Stimulated activated CD4-positive, alpha-beta T cell treated with anti-CD3 and anti-CD28 coated beads, TNF-alpha, amount 100 ng/mL, for 48 hours (primary cell): Measurements from ENCODE around the gene TPCN2.

Experiments
- DNase-seq, 3 donors: peaks; one replicate each; pipeline ENCODE4 v3.0.0-alpha.2; 2020; ENCODE audit warnings: low read depth in 3 of 3

Gene TPCN2

GRCh38 chr11:69057236-69057635, 8.5 kb downstream of the TPCN2 start:
- DNase-seq = no peak

GRCh38 chr11:69057801-69058200, 9.1 kb downstream of the TPCN2 start:
- no peak for DNase-seq

GRCh38 chr11:69058511-69059270, 10.0 kb downstream of the TPCN2 start:
- no peak for DNase-seq

- no peak for DNase-seq
Observed at GRCh38 chr11:69059429-69059828, 10.7 kb downstream of the TPCN2 start.

- no peak for DNase-seq
Observed at GRCh38 chr11:69059985-69060384, 11.3 kb downstream of the TPCN2 start.

- DNase-seq = no peak
Observed at GRCh38 chr11:69060806-69061712, 12.3 kb downstream of the TPCN2 start.

GRCh38 chr11:69061713-69062053, 13.0 kb downstream of the TPCN2 start:
- no peak for DNase-seq

GRCh38 chr11:69062169-69062855, 13.6 kb downstream of the TPCN2 start:
- no peak for DNase-seq

GRCh38 chr11:69062873-69063651, 14.3 kb downstream of the TPCN2 start:
- no peak for DNase-seq

- no peak for DNase-seq
Observed at GRCh38 chr11:69063652-69064260, 15.0 kb downstream of the TPCN2 start.

GRCh38 chr11:69064394-69064957, 15.7 kb downstream of the TPCN2 start:
- no peak for DNase-seq

- DNase-seq = no peak
Observed at GRCh38 chr11:69065147-69065710, 16.5 kb downstream of the TPCN2 start.

- no peak for DNase-seq
Observed at GRCh38 chr11:69066122-69067112, 17.7 kb downstream of the TPCN2 start.

- no peak for DNase-seq
Observed at GRCh38 chr11:69067200-69067599, 18.5 kb downstream of the TPCN2 start.

GRCh38 chr11:69071086-69071800, 22.5 kb downstream of the TPCN2 start:
- DNase-seq = no peak

GRCh38 chr11:69071956-69072355, 23.2 kb downstream of the TPCN2 start:
- DNase-seq = no peak

- no peak for DNase-seq
Observed at GRCh38 chr11:69073469-69073868, 24.7 kb downstream of the TPCN2 start.

GRCh38 chr11:69074375-69075140, 25.8 kb downstream of the TPCN2 start:
- no peak for DNase-seq
